HG02970 (cell line): ENCODE results near the gene WDR7.

Experiments
- ATAC-seq: cut with Tn5 transposase; IDR thresholded peaks from one replicate; pipeline ENCODE4 v1.9.1; 2021; ENCODE audit warnings: mild to moderate bottlenecking, moderate library complexity, moderate number of reproducible peaks; ENCODE audit not compliant: unreplicated experiment, low FRiP score

WDR7 gene

DNA sequence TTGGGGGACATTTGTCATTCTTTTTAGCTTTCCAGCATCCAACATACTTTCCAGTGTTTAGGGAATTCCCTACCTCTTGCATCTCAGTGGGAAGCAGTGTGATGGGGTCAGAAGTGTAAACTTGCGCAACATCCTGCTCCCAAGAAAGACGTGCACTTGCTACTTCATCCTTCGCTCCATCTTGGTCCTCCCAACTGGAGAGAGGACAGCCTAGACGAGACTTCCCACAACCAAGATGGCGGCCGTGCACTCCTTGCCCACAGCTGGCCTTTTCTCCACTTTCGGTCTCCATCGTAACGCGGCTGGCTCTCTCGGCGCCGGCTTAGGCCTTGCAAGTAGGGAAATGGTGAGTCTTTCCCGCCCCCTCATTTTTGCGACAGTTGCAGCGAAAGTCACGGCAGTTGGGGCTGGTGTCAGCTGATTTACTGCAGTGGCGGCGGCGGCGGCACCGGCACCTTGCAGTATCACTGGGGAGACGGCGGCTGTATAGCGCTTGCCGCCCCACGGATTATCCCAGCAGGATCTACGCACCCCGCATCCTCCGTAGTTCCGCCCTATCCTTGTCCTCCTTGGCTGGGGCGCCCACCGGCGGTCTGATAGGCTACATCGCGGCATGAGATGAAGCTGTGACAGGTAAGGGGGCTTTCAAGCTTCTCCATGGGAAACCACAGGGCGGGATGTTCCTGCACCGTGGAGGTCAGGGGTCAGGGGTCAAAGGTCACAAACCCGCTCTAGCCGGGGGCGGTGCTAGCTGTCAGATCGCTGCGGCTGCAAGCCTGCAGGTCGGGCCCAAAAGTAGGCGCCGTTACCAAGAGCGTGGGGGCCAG is at the start of gene WDR7:
WDR7 (plus strand) TSS at position 416 of the 827 bp plus-strand sequence. CDS start 21,157 bp downstream, outside the sequence.
- peak; percentile 92 for ATAC-seq

- ATAC-seq = no peak
Measured at GRCh38 chr18:56606618-56607017, 44.5 kb upstream of the WDR7 start.

- no peak for ATAC-seq
Measured at GRCh38 chr18:56615738-56616520, 35.2 kb upstream of the WDR7 start.

GRCh38 chr18:56627991-56628390 is 23.2 kb upstream of the WDR7 start:
- ATAC-seq = no peak

- no peak for ATAC-seq
Measured at GRCh38 chr18:56632070-56633022, 18.8 kb upstream of the WDR7 start.

DNA sequence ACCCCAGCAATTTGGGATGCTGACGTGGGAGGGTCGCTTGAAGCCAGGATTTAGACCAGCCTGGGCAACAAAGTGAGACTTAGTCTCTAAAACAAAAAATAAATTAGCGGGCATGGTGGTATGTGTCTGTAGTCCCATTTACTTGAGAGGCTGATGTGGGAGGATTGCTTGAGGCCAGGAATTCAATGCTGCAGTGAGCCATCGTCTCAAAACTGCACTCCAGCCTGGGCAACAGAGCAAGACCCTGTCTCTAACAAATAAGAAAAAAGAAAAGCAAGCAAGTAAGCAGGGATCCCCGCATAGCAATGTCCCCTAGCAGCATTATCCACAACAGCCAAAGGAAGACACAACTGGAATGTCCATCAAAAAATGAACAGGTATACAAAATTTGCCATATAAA is 16.2 kb upstream of the WDR7 start:
- no peak for ATAC-seq

- ATAC-seq = no peak
Measured at GRCh38 chr18:56637176-56637575, 14.0 kb upstream of the WDR7 start.

GRCh38 chr18:56637711-56638231 is 13.4 kb upstream of the WDR7 start:
- no peak for ATAC-seq

DNA sequence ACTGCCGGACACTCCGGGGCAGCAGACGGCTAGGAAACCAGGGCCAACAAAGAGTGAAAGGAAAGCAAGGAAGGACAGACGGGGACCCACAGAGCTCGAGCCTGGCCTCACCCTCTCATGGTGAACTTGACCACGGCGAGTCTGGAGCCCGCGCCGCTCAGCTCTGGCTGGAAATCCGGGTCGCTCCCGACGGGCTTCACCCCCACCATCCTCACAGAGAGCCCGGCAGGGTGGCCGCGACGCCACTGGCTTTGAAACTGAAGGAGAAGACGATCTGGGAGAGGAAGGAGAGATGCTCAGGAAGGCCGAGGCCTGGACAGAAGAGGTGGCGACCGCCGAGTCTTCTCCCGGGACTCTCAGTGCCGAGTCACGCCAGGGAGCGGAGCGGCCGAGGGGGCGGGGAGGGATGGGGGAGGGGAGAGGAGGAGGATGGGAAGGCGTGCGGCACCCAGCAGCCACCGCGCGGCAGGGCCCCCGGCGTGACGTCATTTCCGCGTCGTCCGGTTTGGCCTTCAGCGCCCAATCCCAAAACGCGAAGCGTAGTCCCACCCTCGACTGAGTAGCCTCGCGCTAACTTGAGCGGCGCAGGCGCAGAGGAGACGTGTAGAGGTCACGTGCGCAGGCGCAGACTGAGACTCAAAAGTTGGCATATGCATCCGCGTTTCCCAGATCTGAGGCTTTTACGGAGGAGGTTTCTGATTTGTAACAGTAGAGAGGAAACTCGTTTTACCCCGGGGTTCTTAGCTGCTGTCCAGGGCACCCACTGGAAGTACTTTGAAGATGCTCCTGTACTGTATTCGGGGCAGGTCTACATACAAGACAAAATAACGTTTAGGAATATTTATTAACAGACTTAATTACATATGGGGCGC is 12.7 kb upstream of the WDR7 start, which contains the start of gene TXNL1:
TXNL1 (minus strand) TSS at position 361 of the 872 bp plus-strand sequence; CDS start at position 209, 152 bp downstream.
- peak; percentile 98 for ATAC-seq

DNA sequence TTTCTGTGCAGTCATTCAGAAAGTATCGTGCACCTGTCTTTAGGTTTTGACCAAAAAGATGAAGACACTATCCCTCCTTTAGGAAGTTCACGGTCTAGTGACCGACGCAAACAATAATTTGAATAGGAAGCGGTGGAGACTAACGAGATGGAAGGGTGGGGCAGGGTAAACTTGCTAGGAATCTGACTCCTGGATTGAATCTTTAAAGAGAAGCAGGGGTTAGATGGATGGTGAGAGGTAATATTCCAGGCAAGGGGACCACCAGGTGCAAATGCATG is 12.1 kb upstream of the WDR7 start:
- ATAC-seq = peak; percentile 12

DNA sequence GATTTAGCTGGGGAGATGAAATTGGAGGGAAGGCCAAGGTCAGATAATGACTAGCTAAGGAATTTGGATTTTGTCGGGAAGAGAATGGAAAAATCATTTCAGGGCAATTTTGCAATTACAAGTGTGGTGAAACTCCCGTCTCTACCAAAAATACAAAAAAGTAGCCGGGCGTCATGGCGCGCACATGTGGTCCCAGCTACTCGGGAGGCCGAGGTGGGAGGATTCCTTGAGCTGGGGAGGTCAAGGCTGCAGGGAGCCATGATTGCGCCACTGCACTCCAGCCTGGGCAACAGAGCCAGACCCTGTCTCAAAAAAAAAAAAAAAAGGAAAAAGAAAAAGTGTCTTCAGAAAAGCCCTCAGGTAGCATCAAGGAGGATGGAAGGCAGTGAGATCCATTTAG is 11.6 kb upstream of the WDR7 start:
- no peak for ATAC-seq

GRCh38 chr18:56641714-56642337 is 9.3 kb upstream of the WDR7 start:
- no peak for ATAC-seq

- ATAC-seq = no peak
Measured at GRCh38 chr18:56643381-56643780, 7.8 kb upstream of the WDR7 start.

DNA sequence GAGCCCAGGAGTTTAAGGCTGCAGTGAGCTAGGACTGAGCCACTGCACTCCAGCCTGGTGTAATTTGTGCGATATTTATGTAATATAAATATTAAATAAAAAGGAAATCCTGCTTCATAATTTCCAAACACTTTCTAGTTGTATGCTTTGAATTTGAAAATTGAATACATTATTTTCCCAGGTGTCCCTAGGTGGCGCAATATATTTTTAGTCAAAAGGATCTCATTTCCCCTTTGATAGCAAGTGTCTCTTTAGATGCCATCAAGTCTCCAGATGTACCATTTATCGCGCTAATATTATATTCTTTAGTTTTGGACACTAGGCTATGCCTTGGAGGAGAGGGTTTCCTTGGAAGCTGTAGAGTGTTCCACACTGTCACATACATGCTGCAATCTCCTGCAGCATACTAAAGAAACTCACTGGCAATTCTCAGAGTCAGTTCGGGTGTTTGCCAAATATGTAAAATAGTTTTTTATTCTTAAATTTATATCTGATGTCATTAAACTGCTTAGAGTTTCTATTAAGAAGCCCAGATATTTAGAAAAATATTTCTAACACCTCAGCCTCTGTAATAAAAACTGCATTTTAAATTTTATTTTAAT is 5.6 kb upstream of the WDR7 start:
- no peak for ATAC-seq

GRCh38 chr18:56647071-56647470 is 4.1 kb upstream of the WDR7 start:
- ATAC-seq = no peak

DNA sequence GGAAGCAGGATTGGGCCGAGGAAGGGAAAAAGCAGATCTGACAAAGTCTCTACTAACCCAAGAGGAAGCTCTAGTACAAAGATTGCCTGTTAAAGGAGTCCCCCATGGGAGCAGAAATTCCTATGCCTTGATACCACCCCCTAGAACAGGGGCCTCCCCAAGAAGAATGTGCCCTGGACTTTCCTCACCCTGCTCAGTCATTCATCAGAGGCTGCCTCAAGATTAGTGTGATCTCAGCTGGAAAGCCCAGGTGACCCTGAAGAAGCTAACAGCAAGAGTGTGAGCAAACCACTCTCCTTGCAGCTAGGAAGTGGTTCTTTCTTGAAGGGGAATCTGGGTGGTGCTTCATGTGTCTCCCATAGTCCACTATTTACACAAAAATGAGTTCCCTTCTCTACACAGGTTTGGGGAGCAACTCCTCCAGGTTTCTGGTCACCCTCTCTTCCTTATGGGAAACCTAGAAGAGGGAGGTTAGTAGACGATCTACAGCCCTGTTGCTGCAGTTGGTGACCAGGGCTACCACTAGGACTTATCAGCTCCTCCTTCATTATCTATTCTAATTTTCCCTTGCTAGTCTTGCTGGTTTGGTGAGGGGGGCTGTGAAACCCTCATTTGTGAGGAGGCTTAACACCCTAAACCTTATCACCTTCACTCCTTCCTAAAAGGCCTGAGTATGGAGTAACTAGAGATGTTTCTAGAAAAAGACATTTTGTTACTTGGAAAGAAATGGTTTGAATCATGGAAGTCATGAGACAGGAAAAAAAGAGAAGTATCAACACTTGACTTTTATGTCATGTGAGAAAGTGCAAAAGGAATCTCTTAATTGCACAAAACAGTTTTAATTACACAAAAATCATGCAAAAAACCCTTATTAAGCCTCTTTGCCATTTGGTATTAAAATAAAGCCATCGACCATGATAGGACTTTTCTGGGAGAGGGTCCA is 2.9 kb upstream of the WDR7 start:
- ATAC-seq = no peak

DNA sequence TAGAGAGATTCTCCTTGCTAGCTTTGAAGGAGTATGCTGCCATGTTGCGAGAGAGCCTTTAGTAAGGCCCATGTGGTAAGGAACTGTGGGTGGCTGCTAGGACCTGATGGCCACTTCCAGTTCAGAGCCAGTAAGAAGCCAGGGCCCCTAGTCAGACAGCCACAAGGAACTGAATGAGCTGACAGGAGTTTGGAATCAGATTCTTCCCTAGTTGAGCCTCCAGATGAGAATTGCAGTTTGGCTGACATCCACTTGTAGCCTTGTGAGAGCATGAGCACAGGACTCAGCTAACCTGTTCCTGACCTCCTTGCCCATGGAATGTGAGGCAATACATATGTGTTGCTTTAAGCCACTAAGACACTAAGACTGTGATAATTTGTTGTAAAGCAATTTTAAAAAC is 1.2 kb upstream of the WDR7 start:
- ATAC-seq = no peak

- no peak for ATAC-seq
Measured at GRCh38 chr18:56651771-56652092, 573 bp downstream of the WDR7 start.
